Liver (tissue), 3 donors: Measurements from ENCODE around the gene KLHL15.

ENCODE experiments used
- CTCF ChIP-seq: fragments of 150-350 bp; IDR thresholded peaks from 2 replicates; pipeline ENCODE4 v1.5.1; 2017; ENCODE audit warnings: improper control_type of control experiment, low read depth, low read length; ENCODE audit not compliant: missing input control
- JUND ChIP-seq, 2 donors: IDR thresholded peaks; 2 replicates each; pipeline ENCODE4 v1.6.1; 2016; ENCODE audit warnings: antibody characterized with exemption in 2 of 2
- MAX ChIP-seq: IDR thresholded peaks from 2 replicates; pipeline ENCODE4 v1.6.1; 2016; ENCODE audit warnings: antibody characterized with exemption
- REST ChIP-seq: IDR thresholded peaks from 2 replicates; pipeline ENCODE4 v1.6.1; 2016; ENCODE audit warnings: antibody characterized with exemption, mild to moderate bottlenecking
- ZBTB33 ChIP-seq: IDR thresholded peaks from 2 replicates; pipeline ENCODE4 v1.6.1; 2016; ENCODE audit warnings: antibody characterized with exemption
- donor health status: healthy.
- donor health status: healthy.

GRCh38 chrX:23952391-23952790 is 74.6 kb downstream of the KLHL15 start:
- no peak for TF ChIP-seq MAX
- no peak for TF ChIP-seq JUND (IDR thresholded peaks at IDR 0.05)
- no peak for TF ChIP-seq CTCF
- TF ChIP-seq REST = no peak
- no peak for TF ChIP-seq ZBTB33
